HCT116 (cell line): ENCODE data around the gene FUCA2. TPM values are rescaled to one million over a fixed set of nuclear protein-coding genes. Genes with fewer than 3 reads are reported as not detected.

Experiments
- ATAC-seq: fragments of 200-7000 bp; cut with Tn5 transposase; 2 replicates; pipeline ENCODE4 v1.9.1; 2020; ENCODE audit warnings: mild to moderate bottlenecking, moderate library complexity
- BruUV-seq: library from RNA; stranded (reverse); fragments of 400-500 nt; replicated peaks from 2 replicates; lab custom pipeline; 2021; lab: Mats Ljungman, UMichigan
- CTCF ChIA-PET: fragments of 300-600 bp; sonication (Branson Sonifier 250); formaldehyde crosslinking; loops from one replicate; lab custom pipeline; 2021; ENCODE audit warnings: antibody characterized with exemption; lab: Charles Lee
- POLR2A ChIA-PET: fragments of 300-600, 350-600 bp; sonication (Branson Sonifier 250); formaldehyde crosslinking; loops from one replicate; lab custom pipeline; 2021; ENCODE audit warnings: antibody characterized with exemption; lab: Charles Lee
- RAD21 ChIA-PET, 2 experiments: fragments of 300-600 bp; sonication (Branson Sonifier 250); formaldehyde crosslinking; loops; one replicate each; lab custom pipeline; 2023; ENCODE audit warnings: low total read pairs in 2 of 2; ENCODE audit not compliant: uncharacterized antibody in 2 of 2, unreplicated experiment in 2 of 2, low non-redundant PET in 1 of 2; lab: Charles Lee
- DNase-seq: peaks from one replicate; pipeline ENCODE4 v3.0.0-alpha.2; 2010; ENCODE audit warnings: low read depth, low spot score
- H2AFZ ChIP-seq: fragments of 200-600 bp; shearing (Covaris generic), sonication (generic); 2 replicates; pipeline ENCODE4 v1.6.1; 2017; ENCODE audit warnings: low read depth, mixed run types, mixed read lengths, antibody characterized with exemption, low read length; ENCODE audit not compliant: poor library complexity, severe bottlenecking
- H3K27ac ChIP-seq: 2 replicates; pipeline ENCODE4 v1.5.1; 2012; ENCODE audit warnings: low read depth, low read length
- H3K27me3 ChIP-seq: fragments of 200-600 bp; sonication (generic); 2 replicates; pipeline ENCODE4 v1.6.1; 2016; ENCODE audit warnings: mixed run types, low read length, mixed read lengths; ENCODE audit not compliant: insufficient read depth
- H3K36me3 ChIP-seq, 2 experiments: fragments of 200-500 bp in 1 of 2; fragments of 200-600 bp in 1 of 2; sonication (Bioruptor generic) in 1 of 2; sonication (generic) in 1 of 2; 2 replicates each; pipeline versions ENCODE4 v1.5.1 to v1.6.1; 2014 to 2016; ENCODE audit warnings: low read length in 2 of 2, inconsistent platforms in 1 of 2, mixed read lengths in 1 of 2, mixed run types in 1 of 2; ENCODE audit not compliant: insufficient read depth in 2 of 2, control insufficient read depth in 1 of 2
- H3K4me1 ChIP-seq, 2 experiments: fragments of 200-600 bp in 1 of 2; sonication (generic) in 1 of 2; 2 replicates each; pipeline versions ENCODE4 v1.5.1 to v1.6.1; 2012 to 2017; ENCODE audit warnings: low read length in 2 of 2, inconsistent platforms in 1 of 2, mild to moderate bottlenecking in 1 of 2, mixed read lengths in 1 of 2, mixed run types in 1 of 2, moderate library complexity in 1 of 2; ENCODE audit not compliant: insufficient read depth in 2 of 2, control insufficient read depth in 1 of 2
- H3K4me2 ChIP-seq: fragments of 200-600 bp; sonication (generic); 2 replicates; pipeline ENCODE4 v1.6.1; 2017; ENCODE audit warnings: mixed run types, low read length, mixed read lengths
- H3K4me3 ChIP-seq, 2 experiments: fragments of 200-600 bp in 1 of 2; sonication (generic) in 1 of 2; replicated peaks in 1 of 2; 2 replicates each; pipeline ENCODE4 v1.5.1; 2011 to 2016; ENCODE audit warnings: low read length in 2 of 2, control low read depth in 1 of 2, low read depth in 1 of 2, mild to moderate bottlenecking in 1 of 2, mixed read lengths in 1 of 2, mixed run types in 1 of 2
- H3K79me2 ChIP-seq: fragments of 200-600 bp; sonication (generic); 2 replicates; pipeline ENCODE4 v1.6.1; 2017; ENCODE audit warnings: mild to moderate bottlenecking, mixed run types, low read length, moderate library complexity, mixed read lengths; ENCODE audit not compliant: insufficient read depth
- H3K9ac ChIP-seq: fragments of 200-600 bp; sonication (generic); 2 replicates; pipeline ENCODE4 v1.6.1; 2016; ENCODE audit warnings: low read length, mixed read lengths
- H3K9me2 ChIP-seq: fragments of 200-600 bp; sonication (generic), shearing (Covaris generic); 2 replicates; pipeline ENCODE4 v1.6.1; 2017; ENCODE audit warnings: mixed run types, mild to moderate bottlenecking, moderate library complexity; ENCODE audit not compliant: insufficient read depth
- H3K9me3 ChIP-seq, 2 experiments: fragments of 200-500 bp in 1 of 2; fragments of 200-600 bp in 1 of 2; sonication (Bioruptor generic) in 1 of 2; sonication (generic) in 1 of 2; 2 replicates each; pipeline ENCODE4 v1.6.1; 2014 to 2017; ENCODE audit warnings: low read length in 2 of 2, mixed read lengths in 2 of 2, inconsistent platforms in 1 of 2, low read depth in 1 of 2, mild to moderate bottlenecking in 1 of 2, mixed run types in 1 of 2, moderate library complexity in 1 of 2; ENCODE audit not compliant: control insufficient read depth in 1 of 2, insufficient read depth in 1 of 2
- H4K20me1 ChIP-seq: fragments of 200-600 bp; sonication (generic), shearing (Covaris generic); 2 replicates; pipeline ENCODE4 v1.6.1; 2017; ENCODE audit warnings: mixed run types, mild to moderate bottlenecking, moderate library complexity; ENCODE audit not compliant: insufficient read depth
- CBX3 ChIP-seq: IDR thresholded peaks from 2 replicates; pipeline ENCODE4 v1.6.1; 2012; ENCODE audit warnings: low read depth
- EZH2 ChIP-seq: fragments of 200-600 bp; sonication (generic); IDR thresholded peaks from 2 replicates; pipeline ENCODE4 v1.6.1; 2017; ENCODE audit warnings: antibody characterized with exemption, mixed run types
- JUND ChIP-seq: IDR thresholded peaks from 2 replicates; pipeline ENCODE4 v1.6.1; 2012
- POLR2A ChIP-seq: IDR thresholded peaks from 2 replicates; pipeline ENCODE4 v1.7.0; 2011; ENCODE audit warnings: borderline replicate concordance; ENCODE audit not compliant: insufficient read depth, insufficient read length; ENCODE audit errors: extremely low read depth
- POLR2AphosphoS5 ChIP-seq: IDR thresholded peaks from 2 replicates; pipeline ENCODE4 v1.6.1; 2011; ENCODE audit warnings: mild to moderate bottlenecking, low read depth, low read length, moderate library complexity
- RAD21 ChIP-seq: IDR thresholded peaks from 2 replicates; pipeline ENCODE4 v1.6.1; 2012; ENCODE audit warnings: low read depth, mild to moderate bottlenecking
- SP1 ChIP-seq: IDR thresholded peaks from 2 replicates; pipeline ENCODE4 v1.6.1; 2012; ENCODE audit warnings: low read depth
- SRF ChIP-seq: IDR thresholded peaks from 2 replicates; pipeline ENCODE4 v1.6.1; 2012; ENCODE audit warnings: low read depth
- TCF7L2 ChIP-seq: IDR thresholded peaks from 2 replicates; pipeline ENCODE4 v1.7.0; 2011; ENCODE audit warnings: borderline replicate concordance, inconsistent platforms; ENCODE audit not compliant: insufficient read depth, insufficient read length; ENCODE audit errors: extremely low read depth
- YY1 ChIP-seq: IDR thresholded peaks from 2 replicates; pipeline ENCODE4 v1.6.1; 2011; ENCODE audit warnings: low read length, low read depth, moderate library complexity, mild to moderate bottlenecking; ENCODE audit not compliant: insufficient replicate concordance; ENCODE audit errors: extremely low read depth
- ZFX ChIP-seq: fragments of 450-650 bp; IDR thresholded peaks from 2 replicates; pipeline ENCODE4 v1.6.1; 2017
- ZNF274 ChIP-seq: fragments of 200-500 bp; sonication (Bioruptor generic); IDR thresholded peaks from 2 replicates; pipeline ENCODE4 v1.6.1; 2014; ENCODE audit warnings: mild to moderate bottlenecking, low read depth, low read length, inconsistent platforms
- intact Hi-C: fragments of 100-400 bp; cut with micrococcal nuclease; formaldehyde crosslinking; loops from 2 replicates; pipeline ENCODE4 v1.10.0; 2022
- total RNA-seq: library from RNA; stranded (reverse); gene quantifications from one replicate; pipeline ENCODE4 v1.2.1, GENCODE V29; 2021; ENCODE audit not compliant: unreplicated experiment
- TF ChIP-seq, protein P1 (sequence below), 3 experiments: fragments of 200-600 bp in 1 of 3; sonication (generic) in 1 of 3; IDR thresholded peaks in 2 of 3; conservative IDR thresholded peaks in 1 of 3; 2 replicates each; pipeline ENCODE4 v1.5.1; 2012 to 2017; ENCODE audit warnings: low read depth in 2 of 3, low read length in 2 of 3, antibody characterized with exemption in 1 of 3, borderline replicate concordance in 1 of 3, control low read depth in 1 of 3, mild to moderate bottlenecking in 1 of 3, mixed read lengths in 1 of 3, mixed run types in 1 of 3, moderate library complexity in 1 of 3; ENCODE audit not compliant: insufficient read depth in 1 of 3
- TF ChIP-seq, protein P2 (sequence below): IDR thresholded peaks from 2 replicates; pipeline ENCODE4 v1.6.1; 2012; ENCODE audit warnings: low read depth
- TF ChIP-seq, protein P3 (sequence below): IDR thresholded peaks from 2 replicates; pipeline ENCODE4 v1.6.1; 2012
- TF ChIP-seq, protein P4 (sequence below): IDR thresholded peaks from 2 replicates; pipeline ENCODE4 v1.6.1; 2012

Gene FUCA2
- total RNA-seq, 1 experiment from 2014 or later: 75.4 TPM

DNA sequence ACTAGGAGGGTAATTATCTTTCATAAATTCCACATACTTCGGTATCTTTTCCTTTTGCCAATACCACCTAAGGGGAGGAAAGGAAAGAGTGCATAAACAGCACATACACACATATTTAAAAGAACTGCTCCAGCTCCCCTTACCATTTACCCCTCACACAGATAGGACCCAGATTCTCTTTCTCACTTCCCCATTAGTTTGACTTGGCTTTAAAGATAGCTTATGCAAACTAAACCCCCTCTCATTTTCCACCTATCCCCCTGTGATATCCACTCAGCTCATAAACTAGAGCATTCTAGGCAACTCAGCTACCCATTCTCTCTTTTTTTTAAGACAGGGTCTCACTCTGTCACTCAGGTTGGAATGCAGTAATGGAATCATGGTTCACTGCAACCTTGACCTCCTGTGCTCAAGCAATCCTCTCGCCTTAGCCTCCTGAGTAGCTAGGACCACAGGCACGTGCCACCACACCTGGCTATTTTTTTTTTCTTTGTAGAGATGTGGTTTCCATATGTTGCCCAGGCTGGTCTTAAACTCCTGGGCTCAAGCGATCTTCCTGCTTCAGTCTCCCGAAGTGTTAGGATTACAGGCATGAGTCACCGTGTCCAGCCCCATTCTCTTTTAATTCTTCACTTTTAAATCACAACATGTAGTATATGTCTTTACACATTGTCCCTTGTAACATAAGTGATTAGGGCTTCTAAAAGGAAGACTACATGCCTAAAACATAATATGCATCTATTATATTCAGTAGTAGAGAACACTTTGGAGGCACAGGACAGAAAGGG lies 4.0 kb downstream of the FUCA2 start:
- no peak for ATAC-seq
- BruUV-seq: no TSS peak

More for the DNA sequence above, 4.0 kb downstream of the FUCA2 start:
- Histone ChIP-seq H4K20me1 (no peaks in the 10 kb centered on the region), H3K27ac (no peak overlapping the region), H3K9me3 (no peaks in the 10 kb centered on the region), H3K79me2 (peaks cover 46% of the 10 kb centered on the region), H3K36me3 (peaks cover 14 to 22% of the 10 kb centered on the region in 2 experiments; a peak in 3 of 4 replicates), H3K4me3 (no peak overlapping the region), H3K9ac (no peak overlapping the region), H2AFZ (no peak overlapping the region), H3K9me2 (no peaks in the 10 kb centered on the region), H3K4me1 (peaks cover 2 to 21% of the 10 kb centered on the region in 2 experiments; a peak in 3 of 4 replicates), H3K27me3 (no peaks in the 10 kb centered on the region), H3K4me2 (no peak overlapping the region)
- no peak for DNase-seq
- intact Hi-C loops: no loop called here
- POLR2A ChIA-PET: no interaction called here
- RAD21 ChIA-PET: no interaction called here
- TF ChIP-seq, protein P1, sequence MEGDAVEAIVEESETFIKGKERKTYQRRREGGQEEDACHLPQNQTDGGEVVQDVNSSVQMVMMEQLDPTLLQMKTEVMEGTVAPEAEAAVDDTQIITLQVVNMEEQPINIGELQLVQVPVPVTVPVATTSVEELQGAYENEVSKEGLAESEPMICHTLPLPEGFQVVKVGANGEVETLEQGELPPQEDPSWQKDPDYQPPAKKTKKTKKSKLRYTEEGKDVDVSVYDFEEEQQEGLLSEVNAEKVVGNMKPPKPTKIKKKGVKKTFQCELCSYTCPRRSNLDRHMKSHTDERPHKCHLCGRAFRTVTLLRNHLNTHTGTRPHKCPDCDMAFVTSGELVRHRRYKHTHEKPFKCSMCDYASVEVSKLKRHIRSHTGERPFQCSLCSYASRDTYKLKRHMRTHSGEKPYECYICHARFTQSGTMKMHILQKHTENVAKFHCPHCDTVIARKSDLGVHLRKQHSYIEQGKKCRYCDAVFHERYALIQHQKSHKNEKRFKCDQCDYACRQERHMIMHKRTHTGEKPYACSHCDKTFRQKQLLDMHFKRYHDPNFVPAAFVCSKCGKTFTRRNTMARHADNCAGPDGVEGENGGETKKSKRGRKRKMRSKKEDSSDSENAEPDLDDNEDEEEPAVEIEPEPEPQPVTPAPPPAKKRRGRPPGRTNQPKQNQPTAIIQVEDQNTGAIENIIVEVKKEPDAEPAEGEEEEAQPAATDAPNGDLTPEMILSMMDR (IDR thresholded peaks at IDR 0.05 in 2 of 3, conservative IDR thresholded peaks at IDR 0.05 in 1 of 3; ENCODE audit: borderline replicate concordance in 1 of 3, insufficient read depth in 1 of 3, low read depth in 2 of 3, low read length in 2 of 3): no peak
- TF ChIP-seq SRF (no peak), YY1 (no peak), ZNF274 (no peak), SP1 (no peak), TCF7L2 (no peak), POLR2AphosphoS5 (no peak), POLR2A (no peak), CBX3 (no peak), EZH2 (no peak), JUND (no peak), RAD21 (no peak), ZFX (no peak)
- TF ChIP-seq, protein P2, sequence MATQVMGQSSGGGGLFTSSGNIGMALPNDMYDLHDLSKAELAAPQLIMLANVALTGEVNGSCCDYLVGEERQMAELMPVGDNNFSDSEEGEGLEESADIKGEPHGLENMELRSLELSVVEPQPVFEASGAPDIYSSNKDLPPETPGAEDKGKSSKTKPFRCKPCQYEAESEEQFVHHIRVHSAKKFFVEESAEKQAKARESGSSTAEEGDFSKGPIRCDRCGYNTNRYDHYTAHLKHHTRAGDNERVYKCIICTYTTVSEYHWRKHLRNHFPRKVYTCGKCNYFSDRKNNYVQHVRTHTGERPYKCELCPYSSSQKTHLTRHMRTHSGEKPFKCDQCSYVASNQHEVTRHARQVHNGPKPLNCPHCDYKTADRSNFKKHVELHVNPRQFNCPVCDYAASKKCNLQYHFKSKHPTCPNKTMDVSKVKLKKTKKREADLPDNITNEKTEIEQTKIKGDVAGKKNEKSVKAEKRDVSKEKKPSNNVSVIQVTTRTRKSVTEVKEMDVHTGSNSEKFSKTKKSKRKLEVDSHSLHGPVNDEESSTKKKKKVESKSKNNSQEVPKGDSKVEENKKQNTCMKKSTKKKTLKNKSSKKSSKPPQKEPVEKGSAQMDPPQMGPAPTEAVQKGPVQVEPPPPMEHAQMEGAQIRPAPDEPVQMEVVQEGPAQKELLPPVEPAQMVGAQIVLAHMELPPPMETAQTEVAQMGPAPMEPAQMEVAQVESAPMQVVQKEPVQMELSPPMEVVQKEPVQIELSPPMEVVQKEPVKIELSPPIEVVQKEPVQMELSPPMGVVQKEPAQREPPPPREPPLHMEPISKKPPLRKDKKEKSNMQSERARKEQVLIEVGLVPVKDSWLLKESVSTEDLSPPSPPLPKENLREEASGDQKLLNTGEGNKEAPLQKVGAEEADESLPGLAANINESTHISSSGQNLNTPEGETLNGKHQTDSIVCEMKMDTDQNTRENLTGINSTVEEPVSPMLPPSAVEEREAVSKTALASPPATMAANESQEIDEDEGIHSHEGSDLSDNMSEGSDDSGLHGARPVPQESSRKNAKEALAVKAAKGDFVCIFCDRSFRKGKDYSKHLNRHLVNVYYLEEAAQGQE: no peak
- TF ChIP-seq, protein P3, sequence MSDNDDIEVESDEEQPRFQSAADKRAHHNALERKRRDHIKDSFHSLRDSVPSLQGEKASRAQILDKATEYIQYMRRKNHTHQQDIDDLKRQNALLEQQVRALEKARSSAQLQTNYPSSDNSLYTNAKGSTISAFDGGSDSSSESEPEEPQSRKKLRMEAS: no peak
- TF ChIP-seq, protein P4, sequence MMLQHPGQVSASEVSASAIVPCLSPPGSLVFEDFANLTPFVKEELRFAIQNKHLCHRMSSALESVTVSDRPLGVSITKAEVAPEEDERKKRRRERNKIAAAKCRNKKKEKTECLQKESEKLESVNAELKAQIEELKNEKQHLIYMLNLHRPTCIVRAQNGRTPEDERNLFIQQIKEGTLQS: no peak
- CTCF ChIA-PET: no interaction called here
